Panc1 (cell line): ENCODE data around the gene ARMC5. TPM values are rescaled to one million over a fixed set of nuclear protein-coding genes. Genes with fewer than 3 reads are reported as not detected.
A peak's percentile ranks its signal among the peaks of the same experiment; 100 is the strongest.

ENCODE experiments used
- ATAC-seq: fragments of 200-7000 bp; cut with Tn5 transposase; 2 replicates; pipeline ENCODE4 v1.9.1; 2020; ENCODE audit warnings: mild to moderate bottlenecking, moderate library complexity
- BruUV-seq: library from RNA; stranded (reverse); fragments of 400-500 nt; replicated peaks from 2 replicates; lab custom pipeline; 2021; lab: Mats Ljungman, UMichigan
- CTCF ChIA-PET: fragments of 300-600 bp; sonication (Branson Sonifier 250); formaldehyde crosslinking; loops from one replicate; lab custom pipeline; 2022; ENCODE audit warnings: antibody characterized with exemption; lab: Charles Lee
- POLR2A ChIA-PET: fragments of 300-600 bp; sonication (Branson Sonifier 250); formaldehyde crosslinking; loops from one replicate; lab custom pipeline; 2022; ENCODE audit warnings: antibody characterized with exemption; lab: Charles Lee
- DNase-seq: peaks from one replicate; pipeline ENCODE4 v3.0.0-alpha.2; 2010; ENCODE audit warnings: low read depth, low spot score
- H3K27ac ChIP-seq: 2 replicates; pipeline ENCODE4 v1.5.1; 2011; ENCODE audit warnings: mild to moderate bottlenecking, low read length, inconsistent platforms
- H3K27me3 ChIP-seq: fragments of 200-500 bp; sonication (Bioruptor generic); 2 replicates; pipeline ENCODE4 v1.6.0; 2014; ENCODE audit warnings: low read length, inconsistent platforms; ENCODE audit not compliant: control insufficient read depth, insufficient read depth
- H3K36me3 ChIP-seq: fragments of 200-500 bp; sonication (Bioruptor generic); 2 replicates; pipeline ENCODE4 v1.5.1; 2014; ENCODE audit warnings: inconsistent platforms, mild to moderate bottlenecking, low read length, moderate library complexity; ENCODE audit not compliant: control insufficient read depth, insufficient read depth
- H3K4me1 ChIP-seq: 2 replicates; pipeline ENCODE4 v1.5.1; 2011; ENCODE audit warnings: inconsistent platforms, mild to moderate bottlenecking, low read length, moderate library complexity; ENCODE audit not compliant: control insufficient read depth, insufficient read depth
- H3K4me3 ChIP-seq, 2 experiments: 2 replicates each; pipeline ENCODE4 v1.5.1; 2011 to 2012; ENCODE audit warnings: low read depth in 2 of 2, low read length in 2 of 2, mild to moderate bottlenecking in 2 of 2, inconsistent platforms in 1 of 2, moderate library complexity in 1 of 2
- H3K9me3 ChIP-seq: fragments of 200-500 bp; sonication (Bioruptor generic); 2 replicates; pipeline ENCODE4 v1.5.1; 2014; ENCODE audit warnings: low read depth, mild to moderate bottlenecking, inconsistent platforms, low read length, moderate library complexity; ENCODE audit not compliant: control insufficient read depth, insufficient read depth
- POLR2AphosphoS5 ChIP-seq: IDR thresholded peaks from 2 replicates; pipeline ENCODE4 v1.6.1; 2012; ENCODE audit warnings: mild to moderate bottlenecking, low read depth, low read length, moderate library complexity
- SIN3A ChIP-seq: IDR thresholded peaks from 2 replicates; pipeline ENCODE4 v1.6.1; 2012; ENCODE audit warnings: low read depth, mild to moderate bottlenecking, low read length, moderate library complexity, borderline replicate concordance; ENCODE audit not compliant: insufficient read depth
- TCF7L2 ChIP-seq: IDR thresholded peaks from 2 replicates; pipeline ENCODE4 v1.6.1; 2011; ENCODE audit warnings: mild to moderate bottlenecking, low read depth, low read length, inconsistent platforms
- in situ Hi-C: cut with HindIII; loops from 2 replicates; pipeline ENCODE4 v1.10.0; 2016; ENCODE audit warnings: low sequenced_read_pairs, low pct_unique_long_range_greater_than_20kb
- intact Hi-C: fragments of 100-400 bp; cut with micrococcal nuclease; formaldehyde crosslinking; loops from one replicate; pipeline ENCODE4 v1.10.0; 2022; ENCODE audit not compliant: unreplicated experiment
- total RNA-seq: library from RNA; stranded (reverse); gene quantifications from one replicate; pipeline ENCODE4 v1.2.1, GENCODE V29; 2021; ENCODE audit not compliant: unreplicated experiment
- TF ChIP-seq, protein P1 (sequence below), 2 experiments: IDR thresholded peaks; 2 replicates each; pipeline ENCODE4 v1.6.1; 2011 to 2012; ENCODE audit warnings: low read depth in 2 of 2, control low read depth in 1 of 2, low read length in 1 of 2, mild to moderate bottlenecking in 1 of 2, moderate library complexity in 1 of 2; ENCODE audit not compliant: insufficient read depth in 1 of 2
- TF ChIP-seq, protein P2 (sequence below): fragments of 450-650 bp; IDR thresholded peaks from 2 replicates; pipeline ENCODE4 v1.5.1; 2017; ENCODE audit warnings: mild to moderate bottlenecking

The ARMC5 gene
- total RNA-seq, 1 experiment from 2014 or later = 19.8 TPM

DNA sequence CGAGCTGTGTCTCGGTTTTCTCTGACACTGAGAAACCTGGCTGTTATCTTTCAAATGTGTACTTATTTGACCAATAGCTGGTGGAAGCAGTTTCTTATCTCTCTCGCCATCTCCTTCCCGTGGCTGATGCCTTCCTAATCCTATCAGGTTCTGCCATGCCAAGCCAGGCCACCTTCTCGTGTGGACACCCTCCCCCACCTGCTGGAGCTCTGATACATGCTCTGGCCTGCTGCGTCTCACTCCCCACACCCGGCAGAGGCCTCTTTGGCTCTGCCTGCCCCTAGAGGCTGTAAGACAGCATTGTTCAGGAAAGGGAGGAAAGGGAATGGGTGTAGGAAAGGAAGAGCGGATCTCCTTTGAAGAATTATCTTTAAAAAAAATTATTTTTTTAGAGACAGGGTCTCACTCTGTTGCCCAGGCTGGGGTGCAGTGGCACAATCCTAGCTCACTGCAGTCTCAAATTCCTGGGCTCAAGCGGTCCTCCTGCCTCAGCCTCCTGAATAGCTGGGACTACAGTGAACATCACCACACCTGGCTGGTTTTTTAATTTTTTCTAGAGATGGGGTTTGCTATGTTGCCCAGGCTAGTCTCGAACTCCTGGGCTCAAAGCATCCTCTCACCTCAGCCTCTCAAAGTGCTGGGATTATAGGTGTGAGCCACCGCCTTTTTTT is 7.5 kb upstream of the ARMC5 start:
- ATAC-seq = peak; percentile 91
- intact Hi-C loops = no loop called here
- ChIA-PET POLR2A (interaction anchor here (0.7 kb wide), 1 partner anchor 49 kb away, joined by 12 read pairs; no protein-coding TSS in a partner anchor), CTCF (interaction anchor here (0.6 to 0.7 kb wide), 3 partner anchors 70 to 449 kb away, joined by 5 to 7 read pairs (median 6); no protein-coding TSS in a partner anchor)
- Histone ChIP-seq H3K27me3 (no peaks in the 10 kb centered on the region), H3K9me3 (no peaks in the 10 kb centered on the region), H3K27ac (no peak overlapping the region), H3K36me3 (no peaks in the 10 kb centered on the region), H3K4me3 (no peak overlapping the region), H3K4me1 (peaks cover 43% of the 10 kb centered on the region)
- no peak for DNase-seq
- no TSS peak for BruUV-seq
- TF ChIP-seq SIN3A = no peak
- peak; percentile 73 for TF ChIP-seq TCF7L2
- TF ChIP-seq, protein P1, sequence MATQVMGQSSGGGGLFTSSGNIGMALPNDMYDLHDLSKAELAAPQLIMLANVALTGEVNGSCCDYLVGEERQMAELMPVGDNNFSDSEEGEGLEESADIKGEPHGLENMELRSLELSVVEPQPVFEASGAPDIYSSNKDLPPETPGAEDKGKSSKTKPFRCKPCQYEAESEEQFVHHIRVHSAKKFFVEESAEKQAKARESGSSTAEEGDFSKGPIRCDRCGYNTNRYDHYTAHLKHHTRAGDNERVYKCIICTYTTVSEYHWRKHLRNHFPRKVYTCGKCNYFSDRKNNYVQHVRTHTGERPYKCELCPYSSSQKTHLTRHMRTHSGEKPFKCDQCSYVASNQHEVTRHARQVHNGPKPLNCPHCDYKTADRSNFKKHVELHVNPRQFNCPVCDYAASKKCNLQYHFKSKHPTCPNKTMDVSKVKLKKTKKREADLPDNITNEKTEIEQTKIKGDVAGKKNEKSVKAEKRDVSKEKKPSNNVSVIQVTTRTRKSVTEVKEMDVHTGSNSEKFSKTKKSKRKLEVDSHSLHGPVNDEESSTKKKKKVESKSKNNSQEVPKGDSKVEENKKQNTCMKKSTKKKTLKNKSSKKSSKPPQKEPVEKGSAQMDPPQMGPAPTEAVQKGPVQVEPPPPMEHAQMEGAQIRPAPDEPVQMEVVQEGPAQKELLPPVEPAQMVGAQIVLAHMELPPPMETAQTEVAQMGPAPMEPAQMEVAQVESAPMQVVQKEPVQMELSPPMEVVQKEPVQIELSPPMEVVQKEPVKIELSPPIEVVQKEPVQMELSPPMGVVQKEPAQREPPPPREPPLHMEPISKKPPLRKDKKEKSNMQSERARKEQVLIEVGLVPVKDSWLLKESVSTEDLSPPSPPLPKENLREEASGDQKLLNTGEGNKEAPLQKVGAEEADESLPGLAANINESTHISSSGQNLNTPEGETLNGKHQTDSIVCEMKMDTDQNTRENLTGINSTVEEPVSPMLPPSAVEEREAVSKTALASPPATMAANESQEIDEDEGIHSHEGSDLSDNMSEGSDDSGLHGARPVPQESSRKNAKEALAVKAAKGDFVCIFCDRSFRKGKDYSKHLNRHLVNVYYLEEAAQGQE (IDR thresholded peaks at IDR 0.05; ENCODE audit: insufficient read depth in 1 of 2, low read depth in 2 of 2, low read length in 1 of 2) = no peak
- TF ChIP-seq, protein P2, sequence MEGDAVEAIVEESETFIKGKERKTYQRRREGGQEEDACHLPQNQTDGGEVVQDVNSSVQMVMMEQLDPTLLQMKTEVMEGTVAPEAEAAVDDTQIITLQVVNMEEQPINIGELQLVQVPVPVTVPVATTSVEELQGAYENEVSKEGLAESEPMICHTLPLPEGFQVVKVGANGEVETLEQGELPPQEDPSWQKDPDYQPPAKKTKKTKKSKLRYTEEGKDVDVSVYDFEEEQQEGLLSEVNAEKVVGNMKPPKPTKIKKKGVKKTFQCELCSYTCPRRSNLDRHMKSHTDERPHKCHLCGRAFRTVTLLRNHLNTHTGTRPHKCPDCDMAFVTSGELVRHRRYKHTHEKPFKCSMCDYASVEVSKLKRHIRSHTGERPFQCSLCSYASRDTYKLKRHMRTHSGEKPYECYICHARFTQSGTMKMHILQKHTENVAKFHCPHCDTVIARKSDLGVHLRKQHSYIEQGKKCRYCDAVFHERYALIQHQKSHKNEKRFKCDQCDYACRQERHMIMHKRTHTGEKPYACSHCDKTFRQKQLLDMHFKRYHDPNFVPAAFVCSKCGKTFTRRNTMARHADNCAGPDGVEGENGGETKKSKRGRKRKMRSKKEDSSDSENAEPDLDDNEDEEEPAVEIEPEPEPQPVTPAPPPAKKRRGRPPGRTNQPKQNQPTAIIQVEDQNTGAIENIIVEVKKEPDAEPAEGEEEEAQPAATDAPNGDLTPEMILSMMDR = peak; percentile 84
- TF ChIP-seq POLR2AphosphoS5 = no peak; the same call in 1 of the 2 replicates
- in situ Hi-C loops = no loop called here

DNA sequence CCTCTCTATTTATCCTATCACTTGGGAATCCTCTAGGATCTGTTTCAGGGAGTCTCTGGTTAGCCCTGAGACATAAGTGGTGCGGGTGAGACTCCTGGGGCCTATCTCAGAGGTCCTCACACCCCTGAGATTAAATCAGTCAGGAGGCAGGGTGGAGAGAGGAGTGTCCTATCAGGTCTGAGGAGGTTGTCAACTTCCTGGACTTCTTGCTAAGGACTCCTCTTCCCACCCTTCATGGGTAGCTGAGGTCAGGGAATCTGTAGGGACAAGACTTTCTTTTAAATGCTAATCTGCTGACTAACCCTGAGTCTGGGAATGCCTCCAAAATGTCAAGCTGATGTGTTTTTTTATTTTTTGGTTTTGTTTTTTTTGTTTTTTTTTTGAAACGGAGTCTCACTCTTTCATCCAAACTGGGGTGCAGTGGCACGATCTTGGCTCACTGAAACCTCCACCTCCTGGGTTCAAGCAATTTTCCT is 6.6 kb upstream of the ARMC5 start:
- Histone ChIP-seq H3K4me3 (no peak overlapping the region), H3K4me1 (peaks cover 51% of the 10 kb centered on the region), H3K36me3 (no peaks in the 10 kb centered on the region), H3K9me3 (no peaks in the 10 kb centered on the region), H3K27me3 (no peaks in the 10 kb centered on the region), H3K27ac (peak overlapping the region; percentile 63; the same call in 1 of the 2 replicates)
- in situ Hi-C loops (no loop called here), intact Hi-C loops (no loop called here)
- BruUV-seq = no TSS peak
- ATAC-seq = peak; percentile 27
- TF ChIP-seq, protein P2 = no peak
- TF ChIP-seq SIN3A (no peak), TCF7L2 (no peak), POLR2AphosphoS5 (no peak)
- TF ChIP-seq, protein P1 (IDR thresholded peaks at IDR 0.05; ENCODE audit: insufficient read depth in 1 of 2, low read depth in 2 of 2, low read length in 1 of 2) = no peak
- POLR2A ChIA-PET = interaction anchor here (0.7 kb wide), 1 partner anchor 50 kb away, joined by 12 read pairs; no protein-coding TSS in a partner anchor
- CTCF ChIA-PET = interaction anchor here (0.6 to 0.7 kb wide), 3 partner anchors 9 to 450 kb away, joined by 5 to 7 read pairs (median 7); no protein-coding TSS in a partner anchor
- DNase-seq = no peak
